GM21526 (cell line): ENCODE measurements around the gene SLC38A6.

Source experiments
- ATAC-seq: cut with Tn5 transposase; IDR thresholded peaks from one replicate; pipeline ENCODE4 v1.9.1; 2021; ENCODE audit warnings: moderate library complexity; ENCODE audit not compliant: unreplicated experiment, low FRiP score

The SLC38A6 gene

DNA sequence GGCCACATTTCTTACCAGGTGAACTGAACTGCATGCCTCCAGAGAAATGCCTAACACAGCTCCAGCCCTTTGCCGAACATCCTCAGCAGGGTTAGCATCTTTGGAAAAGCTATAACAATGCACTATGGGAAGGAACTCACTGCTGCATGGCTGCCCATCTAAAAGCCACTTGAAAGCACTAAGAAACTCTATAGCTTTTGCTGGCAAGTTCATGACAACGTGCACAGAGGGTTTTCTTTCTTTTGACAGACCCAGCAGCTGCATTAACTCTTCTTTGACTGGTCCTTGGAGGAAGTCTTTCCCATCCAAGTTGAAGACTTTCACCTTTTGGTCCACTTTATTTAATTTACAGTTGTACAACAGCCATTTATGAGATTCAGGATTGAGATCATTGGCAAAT, 5.5 kb upstream of the SLC38A6 start:
- no peak for ATAC-seq

DNA sequence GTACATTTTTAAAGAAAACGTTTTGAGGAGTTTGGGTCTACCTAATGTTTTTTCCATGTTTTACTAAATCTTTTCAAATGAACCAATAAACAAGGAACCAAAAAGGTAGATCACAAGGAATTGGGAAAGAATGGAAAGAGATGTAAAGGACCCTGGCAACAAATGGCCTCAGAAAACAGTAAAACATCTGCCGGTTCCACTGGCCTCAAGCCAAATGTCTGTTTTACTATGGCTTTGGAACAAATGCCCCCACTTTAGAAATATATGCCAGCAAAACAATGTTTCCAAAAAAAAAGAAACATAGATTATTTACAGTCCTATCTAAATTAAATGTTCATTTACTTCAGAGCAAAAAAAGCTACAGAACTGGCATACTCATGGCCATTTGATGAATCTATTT, 3.2 kb upstream of the SLC38A6 start:
- no peak for ATAC-seq

DNA sequence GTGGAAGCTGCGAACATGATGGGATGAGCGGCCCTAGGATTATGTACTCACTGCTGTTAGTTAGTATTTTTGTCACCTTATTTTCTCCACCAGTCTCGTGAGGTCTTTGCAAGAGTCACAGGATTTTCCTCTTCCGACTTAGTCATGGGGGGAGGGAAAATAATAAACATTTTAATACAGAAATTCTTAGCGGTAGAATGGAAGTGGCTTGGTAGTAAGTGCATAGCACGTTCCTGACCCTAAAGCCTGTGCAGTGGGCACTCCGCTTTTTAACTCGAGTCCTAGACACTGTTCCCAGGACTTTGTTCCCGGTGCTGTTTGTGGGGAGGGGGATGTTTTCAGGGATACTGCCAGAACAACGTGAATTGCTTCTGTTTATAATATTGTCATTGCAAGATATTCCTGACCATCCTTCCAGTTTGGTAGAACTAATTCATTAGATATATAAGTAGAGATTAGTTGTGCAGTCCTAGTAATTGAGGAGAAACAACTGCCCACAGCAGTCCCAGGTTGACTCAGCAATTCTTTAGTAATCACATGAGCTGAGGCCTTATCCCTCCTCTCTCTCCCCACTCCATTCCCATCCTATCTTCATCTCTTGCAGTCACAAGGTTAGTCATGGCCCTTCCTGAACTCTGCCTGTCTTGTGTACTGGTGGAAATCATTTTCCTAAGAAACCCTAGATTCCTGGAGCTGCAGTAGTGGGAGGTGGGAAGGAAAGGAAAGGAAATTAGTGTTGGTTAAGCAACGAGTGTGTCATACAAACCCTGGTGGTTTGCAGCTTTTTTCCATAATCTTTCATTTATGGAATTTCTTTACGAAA, 799 bp downstream of the SLC38A6 start:
- ATAC-seq, result peak; percentile 5

DNA sequence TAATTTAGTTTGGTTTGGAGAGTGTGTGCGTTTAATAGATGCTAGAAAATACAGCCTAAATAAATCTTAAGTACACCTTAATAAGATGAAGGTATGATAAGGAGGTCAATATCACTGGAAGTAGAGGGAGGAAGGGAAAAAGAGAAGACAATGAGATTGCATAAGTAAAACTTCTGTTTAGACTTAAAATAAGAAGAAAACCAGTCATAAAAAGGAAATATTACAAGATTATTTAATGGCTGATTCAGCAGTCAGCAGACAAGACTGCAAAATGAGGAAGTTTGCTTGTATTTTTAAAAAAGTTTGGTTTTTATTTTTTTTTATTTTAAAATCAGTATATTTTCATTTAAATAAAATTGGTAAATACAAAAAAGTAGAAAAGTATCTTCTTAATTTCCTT, 3.2 kb downstream of the SLC38A6 start:
- no peak for ATAC-seq

DNA sequence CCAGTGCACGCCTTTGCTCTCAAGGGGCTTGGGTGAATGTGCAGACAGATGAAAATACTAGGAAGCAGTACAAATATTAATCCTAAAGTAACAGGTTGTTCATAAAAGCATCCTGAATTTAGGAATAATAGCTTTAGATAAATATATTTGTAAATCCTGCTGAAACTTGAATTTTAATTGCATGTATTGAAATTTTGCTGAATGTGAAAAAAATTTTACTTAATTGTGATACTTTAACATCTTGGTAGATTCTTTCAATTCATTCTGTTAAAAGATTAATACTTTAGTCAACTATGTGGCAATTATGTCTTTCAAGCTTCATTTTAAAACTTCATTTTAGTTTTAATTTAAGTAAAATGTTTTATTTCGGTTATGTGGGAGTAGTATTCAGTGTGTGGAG, 5.5 kb downstream of the SLC38A6 start:
- no peak for ATAC-seq

DNA sequence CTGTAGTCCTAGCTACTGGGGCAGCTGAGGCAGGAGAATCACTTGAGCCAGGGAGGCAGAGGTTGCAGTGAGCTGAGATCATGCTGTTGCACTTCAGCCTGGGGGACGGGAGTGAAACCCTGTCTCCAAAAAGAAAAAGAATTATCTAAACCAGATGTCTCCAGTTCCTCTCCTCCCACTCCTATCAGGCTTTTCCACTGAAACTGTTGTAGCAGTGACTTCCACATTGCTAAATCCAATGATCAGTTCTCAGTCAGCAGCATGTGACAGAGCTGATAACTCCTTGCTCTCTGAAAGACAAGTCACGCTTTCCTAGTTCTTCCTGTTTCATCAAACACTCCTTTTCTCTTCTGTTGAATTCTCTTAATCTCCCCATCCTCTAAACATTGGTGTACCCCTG, 8.6 kb downstream of the SLC38A6 start:
- ATAC-seq, result no peak

DNA sequence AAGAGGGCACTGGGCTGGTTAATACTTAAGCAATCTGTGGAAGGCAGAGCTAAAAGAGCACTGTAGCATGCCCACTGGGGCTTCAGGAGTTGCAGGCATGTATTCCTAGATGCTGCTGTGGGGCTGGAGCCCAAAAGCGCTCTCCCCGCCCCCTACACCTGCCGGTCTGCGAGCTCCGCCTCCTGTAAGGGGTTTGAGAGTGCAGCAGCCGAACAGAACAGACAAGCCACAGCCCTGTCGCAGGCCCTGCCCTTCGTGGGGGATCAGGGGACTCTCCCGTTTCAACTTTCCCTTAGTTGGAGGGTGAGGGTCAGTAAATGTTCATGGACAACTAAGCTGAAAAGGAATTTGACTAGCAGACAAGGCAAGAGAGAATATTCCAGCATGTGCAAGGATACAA, 17.6 kb downstream of the SLC38A6 start:
- no peak for ATAC-seq

DNA sequence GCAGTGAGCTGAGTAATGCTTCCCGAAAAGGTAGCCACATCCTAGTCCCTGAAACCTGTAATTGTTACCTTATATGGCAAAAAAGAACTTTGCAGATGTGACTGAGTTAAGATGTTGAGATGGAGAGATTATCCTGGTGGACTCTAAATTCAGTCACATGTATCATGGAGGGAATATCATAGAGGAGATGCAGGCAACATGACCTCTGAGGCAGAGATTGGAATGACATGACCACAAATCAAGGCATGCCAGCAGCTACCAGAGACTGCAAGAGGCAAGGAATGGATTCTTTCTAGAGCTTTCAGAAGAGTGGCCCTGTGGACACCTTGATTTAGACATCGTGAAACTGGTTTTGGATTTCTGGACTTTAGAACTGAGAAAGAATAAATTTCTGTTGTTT, 18.5 kb downstream of the SLC38A6 start:
- ATAC-seq, result no peak

DNA sequence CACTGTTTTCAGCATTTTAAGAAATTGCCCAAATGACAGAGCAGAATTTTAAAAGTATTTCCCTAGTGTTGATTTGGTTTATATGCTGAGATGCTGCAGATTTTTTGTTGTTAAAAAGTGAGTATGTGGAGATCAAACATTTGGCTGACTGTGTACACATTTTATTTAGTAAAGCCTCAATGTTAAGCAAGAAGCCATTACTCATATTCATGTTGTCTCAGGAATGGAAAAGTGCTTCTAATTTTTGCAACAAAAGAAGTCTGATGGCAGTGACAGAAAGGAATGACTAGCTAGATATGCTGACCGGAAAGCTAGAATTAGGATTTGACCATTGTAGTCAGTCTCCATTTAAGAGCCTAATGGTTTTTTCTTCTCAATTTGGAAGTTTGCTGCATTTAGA, 22.5 kb downstream of the SLC38A6 start:
- no peak for ATAC-seq

DNA sequence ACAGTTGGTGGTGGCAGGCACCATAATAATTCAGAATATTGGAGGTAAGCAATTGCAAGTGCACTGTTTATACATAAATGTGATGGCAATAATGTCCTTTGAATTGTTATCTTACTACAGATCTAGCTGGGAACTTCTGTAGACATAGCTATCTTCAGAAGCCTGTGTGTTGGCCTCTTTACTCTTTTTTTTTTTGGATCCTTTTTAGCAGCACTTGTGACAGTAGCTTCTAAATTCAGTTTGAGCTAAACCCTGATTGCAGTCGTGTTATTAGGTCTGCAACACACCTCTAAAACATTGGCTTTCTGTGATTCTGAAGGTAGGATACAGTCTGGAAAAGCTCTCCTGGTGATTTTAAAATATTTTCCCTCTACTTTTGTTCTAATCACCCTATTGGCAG, 38.5 kb downstream of the SLC38A6 start:
- ATAC-seq, result no peak

DNA sequence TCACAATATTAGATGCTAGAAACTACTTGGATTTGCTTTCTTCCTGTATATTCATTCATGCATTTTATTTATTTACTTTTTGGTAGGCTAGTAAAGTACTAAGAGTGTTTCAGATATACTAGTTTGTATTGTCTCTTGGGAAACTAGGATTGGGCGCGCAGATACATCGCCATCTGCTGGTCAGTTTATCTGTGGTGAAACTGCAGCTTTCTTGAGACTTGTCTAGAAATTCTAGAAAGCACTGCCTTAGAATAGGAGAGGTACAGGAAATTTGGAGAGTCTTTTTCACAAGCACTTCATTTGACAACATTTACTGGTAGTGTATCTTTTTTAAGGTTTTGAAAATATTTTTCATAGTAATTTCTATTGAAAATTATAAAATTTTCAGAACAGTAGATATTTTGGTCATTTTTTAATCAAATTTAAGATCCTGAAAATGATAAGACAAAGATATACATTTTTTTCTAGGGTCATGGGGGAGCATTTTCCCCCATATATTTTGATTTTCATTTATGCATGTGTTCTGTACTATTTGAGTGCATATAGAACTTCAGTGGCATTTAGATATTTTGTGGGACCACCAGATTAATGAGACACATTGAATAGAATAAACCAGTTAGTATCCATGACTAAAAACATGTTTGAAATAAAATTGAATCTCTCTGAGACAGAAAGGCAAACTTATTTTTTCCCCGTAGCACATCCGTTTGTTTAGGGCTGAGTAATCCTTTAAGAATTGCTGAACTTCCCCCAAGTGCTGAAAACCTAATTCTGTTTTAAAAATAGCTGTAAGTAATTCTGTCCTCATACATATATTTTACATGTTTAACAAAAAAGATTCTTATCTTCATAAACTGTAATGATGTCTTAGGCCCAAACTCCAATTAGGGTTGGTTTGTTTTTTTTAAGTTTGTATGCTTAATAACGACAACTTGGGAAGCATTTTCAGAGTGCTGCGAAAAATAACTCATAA, 44.5 kb downstream of the SLC38A6 start:
- ATAC-seq, result peak; percentile 52

DNA sequence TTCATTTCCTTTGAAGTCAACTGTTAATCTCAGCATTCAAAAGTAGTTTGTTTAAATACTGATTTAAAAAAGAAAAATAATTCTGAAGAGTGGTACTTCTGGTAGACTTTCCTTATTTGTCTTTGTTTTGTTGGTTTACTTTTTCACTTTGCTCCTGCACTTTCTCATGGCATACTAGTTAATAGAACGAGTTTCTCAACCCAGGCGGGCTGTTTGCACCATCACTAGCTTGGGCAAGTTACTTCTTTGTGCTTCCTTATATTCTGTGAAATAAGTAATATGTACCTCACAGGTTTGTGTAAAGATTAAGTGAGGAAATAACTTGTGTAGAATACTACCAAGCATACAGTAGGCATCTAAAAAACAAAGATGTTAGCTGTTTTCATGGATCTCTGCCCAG, 45.5 kb downstream of the SLC38A6 start:
- no peak for ATAC-seq

DNA sequence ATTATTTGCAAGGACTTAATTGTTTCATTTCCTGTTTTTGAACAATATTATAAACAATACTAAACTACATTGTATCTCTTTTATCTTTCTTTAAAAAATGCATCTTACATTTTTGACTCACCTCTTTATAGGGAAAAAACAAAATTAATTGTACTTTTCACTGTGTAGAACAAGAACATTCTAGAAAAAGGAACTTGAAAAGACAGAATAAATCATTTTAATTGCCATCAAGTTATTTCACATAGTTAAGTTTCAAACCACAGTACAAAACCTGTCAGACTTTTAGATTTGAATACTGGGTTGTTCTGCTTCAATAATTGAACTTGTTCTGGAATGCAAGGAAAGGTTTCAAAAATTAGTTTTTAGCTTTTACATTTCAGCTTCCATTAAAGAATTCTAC, 50.0 kb downstream of the SLC38A6 start:
- no peak for ATAC-seq

DNA sequence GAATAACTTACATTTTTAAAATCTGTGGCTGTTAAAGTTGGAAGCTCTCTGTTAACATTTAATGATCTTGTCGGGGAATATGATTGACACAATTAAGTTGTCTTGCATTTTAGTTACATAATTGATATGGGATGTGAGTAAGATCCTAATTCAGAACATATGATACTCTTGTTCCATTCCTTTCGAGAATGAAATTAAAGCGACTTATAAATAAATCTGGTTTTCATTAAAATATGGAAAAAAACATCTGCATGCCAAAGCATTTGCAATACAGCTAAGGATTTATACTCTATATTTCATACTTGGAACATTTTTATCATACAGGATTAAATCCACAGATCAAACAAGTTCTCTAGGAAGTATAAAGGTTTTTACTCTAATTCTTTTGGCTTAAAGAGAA, 52.0 kb downstream of the SLC38A6 start:
- ATAC-seq, result no peak

DNA sequence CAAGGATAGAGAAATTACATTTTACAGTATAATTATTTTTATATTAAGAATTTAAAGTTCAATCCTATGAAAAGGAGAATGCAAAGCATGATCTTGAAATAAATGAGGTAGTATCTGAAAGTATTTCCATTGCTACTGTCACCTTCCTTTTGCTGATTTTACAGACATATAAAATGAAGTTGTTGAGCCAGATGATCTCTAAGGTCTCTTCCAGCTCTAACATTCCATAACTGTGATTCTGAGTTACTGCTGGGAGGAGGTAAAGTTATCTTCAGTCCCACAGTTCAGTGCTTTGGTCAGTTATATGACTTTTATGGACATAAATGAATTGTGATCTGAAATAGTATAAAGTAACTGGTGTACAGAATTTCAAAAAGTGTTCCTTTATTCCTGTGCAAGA, 52.8 kb downstream of the SLC38A6 start:
- no peak for ATAC-seq

DNA sequence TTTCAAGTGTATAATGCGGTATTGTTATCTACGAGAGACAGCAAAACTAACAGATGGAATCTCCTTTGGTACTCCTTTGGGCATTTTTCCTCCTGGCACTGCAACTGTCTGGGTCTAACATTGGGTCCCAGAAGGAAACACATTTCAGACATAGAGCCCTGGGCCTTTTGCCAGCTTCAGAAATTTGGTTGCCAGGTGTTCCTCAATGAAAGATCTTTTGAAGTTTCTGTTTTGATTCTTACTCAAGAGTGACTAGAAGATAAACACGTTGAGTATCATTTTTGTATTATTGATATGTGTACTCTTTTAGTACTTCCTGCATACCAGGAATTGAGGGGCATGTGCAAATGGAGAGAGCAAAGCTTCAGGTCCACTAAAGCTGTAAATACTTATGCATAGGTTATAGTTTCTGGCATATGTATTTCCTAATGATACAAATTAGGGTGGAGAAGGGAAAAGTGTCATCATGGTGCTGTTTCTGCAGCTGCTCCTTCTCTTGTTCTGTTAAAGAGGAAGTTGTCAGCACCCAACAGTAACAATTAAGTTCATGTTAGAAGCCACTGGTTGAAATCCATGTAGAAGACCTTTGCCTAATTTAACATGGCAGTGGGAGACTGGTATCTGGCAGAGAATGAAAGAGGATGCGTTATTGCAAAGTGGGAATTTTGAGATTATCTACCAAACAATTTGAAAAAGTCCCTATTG, 53.5 kb downstream of the SLC38A6 start:
- ATAC-seq, result peak; percentile 78

DNA sequence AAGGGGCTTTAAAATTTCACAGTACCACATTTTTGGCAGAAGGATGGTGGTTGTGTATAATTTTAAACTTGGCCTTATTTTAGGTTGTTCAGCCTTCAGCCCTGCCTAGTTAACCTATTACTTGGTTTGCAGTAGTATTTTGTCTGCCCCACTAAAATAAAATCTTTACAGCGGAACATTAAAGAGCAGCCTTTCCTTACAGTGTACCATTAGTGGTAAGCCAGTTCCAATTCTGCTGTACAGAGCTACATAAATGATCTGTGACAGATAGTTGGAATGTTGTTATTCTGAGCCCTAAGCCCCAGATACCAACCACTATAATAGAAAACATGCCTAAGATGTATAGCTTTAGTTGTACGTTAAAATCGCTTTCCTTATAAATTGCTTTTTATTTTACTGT, 56.2 kb downstream of the SLC38A6 start:
- ATAC-seq, result no peak

DNA sequence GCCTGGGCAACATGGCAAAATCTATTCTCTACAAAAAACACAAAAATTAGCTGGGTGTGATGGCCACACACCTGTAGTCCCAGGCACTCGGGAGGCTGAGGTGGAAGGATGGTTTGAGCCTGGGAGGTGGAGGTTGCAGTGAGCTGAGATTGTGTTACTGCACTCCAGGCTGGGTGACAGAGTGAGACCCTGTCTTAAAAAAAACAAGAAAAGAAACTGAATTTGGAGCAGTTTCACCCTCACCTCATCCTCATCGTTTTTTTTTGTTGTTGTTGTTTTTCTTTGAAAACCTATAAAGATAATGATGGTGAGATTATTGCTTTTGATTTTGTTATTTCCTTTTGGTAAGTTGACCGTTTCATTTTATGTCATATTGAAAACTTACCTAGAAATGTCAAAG, 60.7 kb downstream of the SLC38A6 start:
- ATAC-seq, result no peak

DNA sequence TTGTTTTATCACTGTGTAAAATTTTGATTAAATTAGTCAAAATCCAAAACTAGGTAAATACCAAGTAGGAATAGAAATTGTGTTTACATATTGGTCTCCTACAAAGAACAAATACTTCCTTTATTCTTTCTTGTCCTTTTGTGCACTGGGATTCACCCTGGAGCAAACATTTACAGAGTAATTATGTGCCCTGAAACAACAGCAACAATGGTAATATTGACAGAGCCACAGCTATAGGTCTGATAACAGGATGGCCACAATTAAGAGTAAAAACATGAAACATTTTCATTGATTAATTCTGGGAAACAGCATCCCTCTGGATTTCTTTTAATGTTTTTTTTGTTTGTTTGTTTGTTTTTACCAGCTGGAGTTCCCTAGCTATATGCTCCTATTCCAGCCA, 61.2 kb downstream of the SLC38A6 start:
- ATAC-seq, result no peak

DNA sequence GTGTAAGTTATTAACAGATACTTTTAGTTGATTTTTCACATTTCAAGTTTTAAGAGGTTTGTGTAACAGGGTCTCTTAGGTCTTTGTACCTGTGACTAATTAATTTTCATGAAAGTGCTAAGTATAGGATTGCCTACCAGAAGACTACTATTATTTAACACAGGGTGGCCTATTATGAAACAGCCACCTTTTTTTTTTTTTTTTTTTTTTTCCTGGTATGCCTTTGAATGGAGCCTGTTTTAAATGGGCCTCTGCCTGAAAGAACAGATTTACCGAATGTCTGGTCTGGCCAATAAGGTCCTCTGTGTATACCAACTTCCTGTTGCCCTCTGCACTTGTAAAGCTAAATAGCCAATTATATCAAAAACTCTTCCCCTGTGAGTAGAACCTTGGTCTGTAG, 62.5 kb downstream of the SLC38A6 start:
- no peak for ATAC-seq

DNA sequence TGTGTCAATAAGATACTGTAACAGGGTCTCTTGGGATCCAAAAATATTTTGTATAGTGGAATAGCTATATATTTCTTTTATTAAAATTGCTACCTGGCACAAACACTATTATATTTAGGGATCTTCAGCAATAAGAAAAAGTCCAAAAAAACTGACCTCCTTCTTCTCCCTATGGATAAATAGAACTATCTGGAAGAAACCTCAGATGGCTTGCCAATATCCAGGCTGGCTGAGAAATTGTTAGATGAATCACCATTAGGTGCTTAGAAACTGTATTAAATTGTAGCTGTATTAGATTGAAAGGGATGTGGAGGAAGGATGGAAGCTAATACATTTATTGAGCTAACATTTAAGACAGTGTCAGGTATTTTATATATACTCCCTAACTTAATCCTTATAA, 66.0 kb downstream of the SLC38A6 start:
- no peak for ATAC-seq
